ENCODE data around the gene SPATA22. TPM values are rescaled to one million over a fixed set of nuclear protein-coding genes. Genes with fewer than 3 reads are reported as not detected.

SPATA22 gene
- total and polyA plus RNA-seq, 2 of the 13 experiments (the other 11 are each of a cell fraction or from before 2014, with no cell fraction given), result not detected

DNA sequence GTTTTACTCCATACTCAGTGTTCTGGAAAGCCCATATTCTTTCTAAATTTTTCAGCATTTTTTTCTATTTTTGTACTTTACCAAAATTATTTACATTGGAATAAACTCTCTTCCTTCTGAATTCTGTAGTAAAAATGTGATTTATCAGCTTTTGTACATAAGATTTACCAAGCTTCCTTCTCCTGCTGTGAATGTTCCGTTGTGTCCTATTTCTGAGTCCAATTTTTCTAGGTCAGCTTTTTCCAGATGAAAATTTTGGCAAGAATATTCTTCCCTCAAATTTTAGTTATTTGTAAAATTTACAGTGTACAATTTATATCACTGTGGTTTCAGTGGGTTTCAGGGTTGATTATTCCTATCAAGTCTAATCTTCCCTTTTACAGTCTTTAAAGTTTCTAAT is 31.7 kb upstream of the SPATA22 start:
- no peak overlapping the region for H3K27ac ChIP-seq (ENCODE audit: extremely low read length, insufficient read depth, low read length)
- in situ Hi-C loops (cut with HindIII; ENCODE audit: extremely low pct_ligation_motif_present, low pct_unique_long_range_greater_than_20kb) (no loop called here), intact Hi-C loops (cut with micrococcal nuclease; ENCODE audit: unreplicated experiment) (no loop called here)
- no peak for TF ChIP-seq ZNF709 (CRISPR knock-in tag; IDR thresholded peaks at IDR 0.05)
- no peak for TF ChIP-seq JUND (CRISPR knock-in tag; IDR thresholded peaks at IDR 0.05)
- TF ChIP-seq, protein P1, sequence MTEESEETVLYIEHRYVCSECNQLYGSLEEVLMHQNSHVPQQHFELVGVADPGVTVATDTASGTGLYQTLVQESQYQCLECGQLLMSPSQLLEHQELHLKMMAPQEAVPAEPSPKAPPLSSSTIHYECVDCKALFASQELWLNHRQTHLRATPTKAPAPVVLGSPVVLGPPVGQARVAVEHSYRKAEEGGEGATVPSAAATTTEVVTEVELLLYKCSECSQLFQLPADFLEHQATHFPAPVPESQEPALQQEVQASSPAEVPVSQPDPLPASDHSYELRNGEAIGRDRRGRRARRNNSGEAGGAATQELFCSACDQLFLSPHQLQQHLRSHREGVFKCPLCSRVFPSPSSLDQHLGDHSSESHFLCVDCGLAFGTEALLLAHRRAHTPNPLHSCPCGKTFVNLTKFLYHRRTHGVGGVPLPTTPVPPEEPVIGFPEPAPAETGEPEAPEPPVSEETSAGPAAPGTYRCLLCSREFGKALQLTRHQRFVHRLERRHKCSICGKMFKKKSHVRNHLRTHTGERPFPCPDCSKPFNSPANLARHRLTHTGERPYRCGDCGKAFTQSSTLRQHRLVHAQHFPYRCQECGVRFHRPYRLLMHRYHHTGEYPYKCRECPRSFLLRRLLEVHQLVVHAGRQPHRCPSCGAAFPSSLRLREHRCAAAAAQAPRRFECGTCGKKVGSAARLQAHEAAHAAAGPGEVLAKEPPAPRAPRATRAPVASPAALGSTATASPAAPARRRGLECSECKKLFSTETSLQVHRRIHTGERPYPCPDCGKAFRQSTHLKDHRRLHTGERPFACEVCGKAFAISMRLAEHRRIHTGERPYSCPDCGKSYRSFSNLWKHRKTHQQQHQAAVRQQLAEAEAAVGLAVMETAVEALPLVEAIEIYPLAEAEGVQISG (CRISPR knock-in tag; IDR thresholded peaks at IDR 0.05), result no peak
- TF ChIP-seq, protein P2, sequence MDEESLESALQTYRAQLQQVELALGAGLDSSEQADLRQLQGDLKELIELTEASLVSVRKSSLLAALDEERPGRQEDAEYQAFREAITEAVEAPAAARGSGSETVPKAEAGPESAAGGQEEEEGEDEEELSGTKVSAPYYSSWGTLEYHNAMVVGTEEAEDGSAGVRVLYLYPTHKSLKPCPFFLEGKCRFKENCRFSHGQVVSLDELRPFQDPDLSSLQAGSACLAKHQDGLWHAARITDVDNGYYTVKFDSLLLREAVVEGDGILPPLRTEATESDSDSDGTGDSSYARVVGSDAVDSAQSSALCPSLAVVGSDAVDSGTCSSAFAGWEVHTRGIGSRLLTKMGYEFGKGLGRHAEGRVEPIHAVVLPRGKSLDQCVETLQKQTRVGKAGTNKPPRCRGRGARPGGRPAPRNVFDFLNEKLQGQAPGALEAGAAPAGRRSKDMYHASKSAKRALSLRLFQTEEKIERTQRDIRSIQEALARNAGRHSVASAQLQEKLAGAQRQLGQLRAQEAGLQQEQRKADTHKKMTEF (CRISPR knock-in tag; IDR thresholded peaks at IDR 0.05), result no peak
- TF ChIP-seq, protein P3, sequence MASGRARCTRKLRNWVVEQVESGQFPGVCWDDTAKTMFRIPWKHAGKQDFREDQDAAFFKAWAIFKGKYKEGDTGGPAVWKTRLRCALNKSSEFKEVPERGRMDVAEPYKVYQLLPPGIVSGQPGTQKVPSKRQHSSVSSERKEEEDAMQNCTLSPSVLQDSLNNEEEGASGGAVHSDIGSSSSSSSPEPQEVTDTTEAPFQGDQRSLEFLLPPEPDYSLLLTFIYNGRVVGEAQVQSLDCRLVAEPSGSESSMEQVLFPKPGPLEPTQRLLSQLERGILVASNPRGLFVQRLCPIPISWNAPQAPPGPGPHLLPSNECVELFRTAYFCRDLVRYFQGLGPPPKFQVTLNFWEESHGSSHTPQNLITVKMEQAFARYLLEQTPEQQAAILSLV (CRISPR knock-in tag; IDR thresholded peaks at IDR 0.05; ENCODE audit: borderline replicate concordance), result no peak
- no peak for TF ChIP-seq MAFF (IDR thresholded peaks at IDR 0.05; ENCODE audit: low read depth, low read length)
- no peak for TF ChIP-seq TRIM24 (CRISPR knock-in tag; IDR thresholded peaks at IDR 0.05)
- TF ChIP-seq ZNF567 (CRISPR knock-in tag; IDR thresholded peaks at IDR 0.05; ENCODE audit: borderline replicate concordance), result no peak
- no peak for TF ChIP-seq SYNCRIP (IDR thresholded peaks at IDR 0.05; ENCODE audit: insufficient read depth, low read depth, low read length)
- no peak for TF ChIP-seq IRX3 (CRISPR knock-in tag; IDR thresholded peaks at IDR 0.05; ENCODE audit: borderline replicate concordance, low read depth)
- no peak for TF ChIP-seq SIX4 (CRISPR knock-in tag; IDR thresholded peaks at IDR 0.05)
- no peak for TF ChIP-seq RELA (CRISPR knock-in tag; IDR thresholded peaks at IDR 0.05)
- no peak for TF ChIP-seq ZNF598 (CRISPR knock-in tag; IDR thresholded peaks at IDR 0.05; ENCODE audit: borderline replicate concordance)
- no peak for TF ChIP-seq SP1 (IDR thresholded peaks at IDR 0.05)
- TF ChIP-seq SP1 (CRISPR knock-in tag; IDR thresholded peaks at IDR 0.05), result no peak
- TF ChIP-seq ZNF589 (CRISPR knock-in tag; conservative IDR thresholded peaks at IDR 0.05), result no peak
- no peak for TF ChIP-seq ZMAT3 (CRISPR knock-in tag; conservative IDR thresholded peaks at IDR 0.05)
- TF ChIP-seq FOXC1 (CRISPR knock-in tag; IDR thresholded peaks at IDR 0.05; ENCODE audit: borderline replicate concordance), result no peak
- no peaks in the 10 kb centered on the region for H3K9me3 ChIP-seq (ENCODE audit: low read length)
- no peaks in the 10 kb centered on the region for H4K20me1 ChIP-seq (ENCODE audit: insufficient read depth, low read length)
- CTCF ChIA-PET (ENCODE audit: low intra/inter-chr PET ratio, low total read pairs), result no interaction called here
- H3K4me3 ChIP-seq (replicated peaks in 1 of 3; ENCODE audit: insufficient read depth in 1 of 3, low read depth in 2 of 3, low read length in 3 of 3), result no peak overlapping the region
- no peak for ATAC-seq
- H3K79me2 ChIP-seq (ENCODE audit: insufficient read depth, low read length), result no peaks in the 10 kb centered on the region
- H3K36me3 ChIP-seq (replicated peaks in 1 of 2; ENCODE audit: control insufficient read depth in 1 of 2, insufficient read depth in 2 of 2, low read length in 2 of 2), result no peaks in the 10 kb centered on the region
- H3K9ac ChIP-seq (ENCODE audit: insufficient read depth, low read depth, low read length), result no peak overlapping the region
- POLR2A ChIA-PET, result no interaction called here
- no peak overlapping the region for H2AFZ ChIP-seq (ENCODE audit: low read length)
- H3K4me1 ChIP-seq (ENCODE audit: insufficient read depth, low read length), result no peaks in the 10 kb centered on the region
- BruUV-seq (replicated peaks), result no TSS peak
- no peak for FAIRE-seq
- no peak overlapping the region for H3K4me2 ChIP-seq (ENCODE audit: low read depth, low read length)
- no peak for DNase-seq (ENCODE audit: low spot score)
- WGBS (ENCODE audit: low lambda C conversion rate), result 2% methylated on average over 1 of the region's 1 CpG
- no peaks in the 10 kb centered on the region for H3K27me3 ChIP-seq (ENCODE audit: control insufficient read depth in 1 of 2, insufficient read depth in 2 of 2, low read length in 2 of 2)

All from HepG2 (cell line).